Astrocyte (in vitro differentiated cells and primary cell): ENCODE results near the gene PIGO. TPM values are rescaled to one million over a fixed set of nuclear protein-coding genes. Genes with fewer than 3 reads are reported as not detected.

Source experiments
- DNase-seq: peaks from one replicate; pipeline ENCODE4 v3.0.0-alpha.2; 2010; ENCODE audit warnings: low read depth
- FAIRE-seq: peaks from 2 replicates; lab custom pipeline; 2011; peaks lifted over from hg19 to GRCh38; lab: Jason Lieb, UNC
- H2AFZ ChIP-seq: 2 replicates; pipeline ENCODE4 v1.6.0; 2012; ENCODE audit warnings: low read depth, low read length, inconsistent platforms
- H3K27ac ChIP-seq: 2 replicates; pipeline ENCODE4 v1.5.1; 2011; ENCODE audit warnings: low read depth, low read length, inconsistent platforms
- H3K27me3 ChIP-seq: 2 replicates; pipeline ENCODE4 v1.6.0; 2011; ENCODE audit warnings: low read length, inconsistent platforms; ENCODE audit not compliant: insufficient read depth
- H3K36me3 ChIP-seq: 2 replicates; pipeline ENCODE4 v1.5.1; 2011; ENCODE audit warnings: low read length, inconsistent platforms; ENCODE audit not compliant: insufficient read depth
- H3K4me1 ChIP-seq: 2 replicates; pipeline ENCODE4 v1.5.1; 2011; ENCODE audit warnings: low read length, inconsistent platforms; ENCODE audit not compliant: insufficient read depth
- H3K4me2 ChIP-seq: 2 replicates; pipeline ENCODE4 v1.6.0; 2012; ENCODE audit warnings: low read length, inconsistent platforms
- H3K4me3 ChIP-seq: 2 replicates; pipeline ENCODE4 v1.5.1; 2011; ENCODE audit warnings: low read depth, mild to moderate bottlenecking, low read length, inconsistent platforms; ENCODE audit not compliant: insufficient read depth
- H3K79me2 ChIP-seq: 2 replicates; pipeline ENCODE4 v1.6.0; 2012; ENCODE audit warnings: mild to moderate bottlenecking, low read length, inconsistent platforms; ENCODE audit not compliant: insufficient read depth
- H3K9ac ChIP-seq: 2 replicates; pipeline ENCODE4 v1.6.0; 2012; ENCODE audit warnings: mild to moderate bottlenecking, low read length, inconsistent platforms
- H3K9me3 ChIP-seq: 2 replicates; pipeline ENCODE4 v1.5.1; 2012; ENCODE audit warnings: low read depth, mild to moderate bottlenecking, low read length, inconsistent platforms; ENCODE audit not compliant: insufficient read depth
- H4K20me1 ChIP-seq: 2 replicates; pipeline ENCODE4 v1.6.0; 2012; ENCODE audit warnings: low read length, inconsistent platforms; ENCODE audit not compliant: insufficient read depth
- H3K27ac Mint-ChIP-seq: one replicate; pipeline ENCODE4 v1.8.0; 2021; ENCODE audit warnings: mild to moderate bottlenecking, mixed read lengths; ENCODE audit not compliant: unreplicated experiment
- H3K27me3 Mint-ChIP-seq: one replicate; pipeline ENCODE4 v1.8.0; 2021; ENCODE audit warnings: low read depth, mixed read lengths; ENCODE audit not compliant: unreplicated experiment
- H3K36me3 Mint-ChIP-seq: one replicate; pipeline ENCODE4 v1.8.0; 2021; ENCODE audit warnings: low read depth, mixed read lengths; ENCODE audit not compliant: unreplicated experiment
- H3K4me1 Mint-ChIP-seq: one replicate; pipeline ENCODE4 v1.8.0; 2021; ENCODE audit warnings: low read depth, mixed read lengths; ENCODE audit not compliant: unreplicated experiment
- H3K4me3 Mint-ChIP-seq: one replicate; pipeline ENCODE4 v1.8.0; 2021; ENCODE audit warnings: mild to moderate bottlenecking, moderate library complexity, mixed read lengths; ENCODE audit not compliant: unreplicated experiment
- H3K9me3 Mint-ChIP-seq: one replicate; pipeline ENCODE4 v1.8.0; 2021; ENCODE audit warnings: mild to moderate bottlenecking, mixed read lengths; ENCODE audit not compliant: unreplicated experiment
- EZH2 ChIP-seq: IDR thresholded peaks from 2 replicates; pipeline ENCODE4 v1.6.1; 2012; ENCODE audit warnings: mild to moderate bottlenecking, low read length, inconsistent platforms; ENCODE audit not compliant: insufficient read depth
- total RNA-seq: library from RNA; stranded (reverse); gene quantifications from 2 replicates; pipeline ENCODE4 v1.2.1, GENCODE V29; 2021
- TF ChIP-seq, protein P1 (sequence below): IDR thresholded peaks from 2 replicates; pipeline ENCODE4 v1.5.1; 2011; ENCODE audit warnings: low read depth, mild to moderate bottlenecking, inconsistent platforms, low read length, moderate library complexity; ENCODE audit not compliant: insufficient read depth

PIGO gene
- total RNA-seq, 1 donor from 2014 or later, result 19.7 TPM

DNA sequence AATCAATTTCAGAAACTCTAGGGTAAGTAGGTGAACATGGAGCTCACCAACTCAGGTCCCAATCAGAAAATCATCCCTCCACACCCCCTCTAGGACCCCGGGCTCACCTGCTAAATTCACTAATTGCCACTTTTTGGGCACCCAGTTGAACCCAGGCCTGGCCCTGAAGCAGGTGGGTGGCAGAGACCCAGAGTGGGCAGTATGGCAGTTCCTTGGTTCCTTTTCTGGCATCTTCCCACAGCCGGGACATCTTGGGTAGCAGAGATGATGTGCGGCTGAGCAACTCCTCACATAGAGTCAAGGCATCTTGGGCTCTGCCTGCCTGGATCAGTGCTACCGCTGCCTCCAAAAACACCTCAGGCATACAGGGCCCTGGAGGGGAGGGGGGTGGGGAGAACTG lies 21.0 kb downstream of the PIGO start:
- Mint-ChIP-seq H3K4me1 (peaks cover 5% of the 10 kb centered on the region), H3K4me3 (no peak overlapping the region), H3K27me3 (no peaks in the 10 kb centered on the region), H3K9me3 (peaks cover 4% of the 10 kb centered on the region), H3K27ac (no peak overlapping the region), H3K36me3 (peaks cover 13% of the 10 kb centered on the region)
- peaks cover 8% of the 10 kb centered on the region for H3K36me3 ChIP-seq
- no peak overlapping the region for H3K27ac ChIP-seq
- H2AFZ ChIP-seq, result no peak overlapping the region
- peaks cover 26% of the 10 kb centered on the region for H4K20me1 ChIP-seq
- H3K4me1 ChIP-seq, result peaks cover 28% of the 10 kb centered on the region
- H3K27me3 ChIP-seq, result no peaks in the 10 kb centered on the region
- no peak overlapping the region for H3K4me3 ChIP-seq
- H3K9ac ChIP-seq, result no peak overlapping the region
- peaks cover 51% of the 10 kb centered on the region for H3K79me2 ChIP-seq
- TF ChIP-seq, protein P1, sequence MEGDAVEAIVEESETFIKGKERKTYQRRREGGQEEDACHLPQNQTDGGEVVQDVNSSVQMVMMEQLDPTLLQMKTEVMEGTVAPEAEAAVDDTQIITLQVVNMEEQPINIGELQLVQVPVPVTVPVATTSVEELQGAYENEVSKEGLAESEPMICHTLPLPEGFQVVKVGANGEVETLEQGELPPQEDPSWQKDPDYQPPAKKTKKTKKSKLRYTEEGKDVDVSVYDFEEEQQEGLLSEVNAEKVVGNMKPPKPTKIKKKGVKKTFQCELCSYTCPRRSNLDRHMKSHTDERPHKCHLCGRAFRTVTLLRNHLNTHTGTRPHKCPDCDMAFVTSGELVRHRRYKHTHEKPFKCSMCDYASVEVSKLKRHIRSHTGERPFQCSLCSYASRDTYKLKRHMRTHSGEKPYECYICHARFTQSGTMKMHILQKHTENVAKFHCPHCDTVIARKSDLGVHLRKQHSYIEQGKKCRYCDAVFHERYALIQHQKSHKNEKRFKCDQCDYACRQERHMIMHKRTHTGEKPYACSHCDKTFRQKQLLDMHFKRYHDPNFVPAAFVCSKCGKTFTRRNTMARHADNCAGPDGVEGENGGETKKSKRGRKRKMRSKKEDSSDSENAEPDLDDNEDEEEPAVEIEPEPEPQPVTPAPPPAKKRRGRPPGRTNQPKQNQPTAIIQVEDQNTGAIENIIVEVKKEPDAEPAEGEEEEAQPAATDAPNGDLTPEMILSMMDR, result no peak
- no peak for TF ChIP-seq EZH2
- DNase-seq, result no peak
- no peak for FAIRE-seq
- H3K9me3 ChIP-seq, result no peaks in the 10 kb centered on the region
- no peak overlapping the region for H3K4me2 ChIP-seq

DNA sequence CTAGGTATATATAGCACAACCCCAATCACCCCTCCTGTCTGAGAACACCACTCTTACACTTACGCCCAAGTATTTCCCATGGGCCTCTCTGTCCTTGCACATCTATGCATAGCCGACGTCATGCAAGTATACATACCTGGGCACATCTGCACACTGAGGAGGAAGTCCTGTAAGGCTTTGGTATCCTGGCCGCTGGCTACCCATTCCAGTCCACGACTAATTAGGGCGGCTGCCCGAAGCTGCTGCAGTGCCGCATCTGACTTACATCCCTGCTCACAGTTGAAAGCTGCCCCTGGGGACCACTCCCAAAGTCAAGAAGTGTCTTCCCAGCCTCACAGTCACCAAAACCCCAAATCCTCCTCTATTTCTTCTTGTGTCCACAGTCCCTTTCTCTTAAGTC lies 21.6 kb downstream of the PIGO start:
- H3K4me3 Mint-ChIP-seq, result no peak overlapping the region
- FAIRE-seq, result no peak
- peaks cover 57% of the 10 kb centered on the region for H3K79me2 ChIP-seq

DNA sequence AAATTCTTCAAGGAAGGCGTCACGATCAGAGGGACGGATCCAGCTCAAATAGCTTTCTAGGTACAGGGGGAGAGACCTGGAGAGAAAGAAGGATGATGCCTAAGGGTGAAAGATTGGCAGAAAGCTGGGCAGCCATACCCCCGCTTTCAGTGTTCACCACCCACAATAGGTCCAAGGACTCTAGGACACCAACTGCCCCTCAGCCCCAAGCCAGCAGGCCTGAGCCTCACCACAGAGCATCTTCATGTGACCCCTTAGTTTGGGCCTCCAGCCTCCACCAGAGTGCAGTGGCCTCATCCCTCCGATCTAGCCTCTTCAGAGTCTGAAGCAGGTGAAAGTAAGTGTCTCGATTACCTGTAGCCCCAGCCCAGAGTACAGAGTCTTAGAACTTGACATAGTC lies 22.2 kb downstream of the PIGO start:
- H4K20me1 ChIP-seq, result peaks cover 38% of the 10 kb centered on the region
- no peak overlapping the region for H2AFZ ChIP-seq
- H3K27me3 ChIP-seq, result no peaks in the 10 kb centered on the region
- DNase-seq, result no peak
- no peaks in the 10 kb centered on the region for H3K27me3 Mint-ChIP-seq
- H3K4me3 Mint-ChIP-seq, result no peak overlapping the region
- peaks cover 60% of the 10 kb centered on the region for H3K79me2 ChIP-seq
- TF ChIP-seq, protein P1, result no peak
- TF ChIP-seq EZH2, result no peak
- H3K9me3 Mint-ChIP-seq, result peaks cover 4% of the 10 kb centered on the region
- no peak overlapping the region for H3K27ac ChIP-seq
- no peak overlapping the region for H3K9ac ChIP-seq
- peaks cover 35% of the 10 kb centered on the region for H3K4me1 ChIP-seq
- peaks cover 11% of the 10 kb centered on the region for H3K4me1 Mint-ChIP-seq
- H3K36me3 ChIP-seq, result peaks cover 12% of the 10 kb centered on the region
- peaks cover 15% of the 10 kb centered on the region for H3K36me3 Mint-ChIP-seq
- H3K27ac Mint-ChIP-seq, result no peak overlapping the region
- no peaks in the 10 kb centered on the region for H3K9me3 ChIP-seq
- no peak for FAIRE-seq
- H3K4me2 ChIP-seq, result no peak overlapping the region
- H3K4me3 ChIP-seq, result no peak overlapping the region

More for the DNA sequence above, 21.6 kb downstream of the PIGO start:
- peaks cover 15% of the 10 kb centered on the region for H3K36me3 Mint-ChIP-seq
- Histone ChIP-seq H3K27me3 (no peaks in the 10 kb centered on the region), H3K4me2 (no peak overlapping the region), H3K9ac (no peak overlapping the region), H2AFZ (no peak overlapping the region), H3K27ac (no peak overlapping the region), H3K9me3 (no peaks in the 10 kb centered on the region), H3K4me3 (no peak overlapping the region), H3K4me1 (peaks cover 34% of the 10 kb centered on the region), H4K20me1 (peaks cover 31% of the 10 kb centered on the region), H3K36me3 (peaks cover 12% of the 10 kb centered on the region)
- H3K27ac Mint-ChIP-seq, result no peak overlapping the region
- TF ChIP-seq, protein P1, result no peak
- TF ChIP-seq EZH2, result no peak
- H3K27me3 Mint-ChIP-seq, result no peaks in the 10 kb centered on the region
- peaks cover 4% of the 10 kb centered on the region for H3K9me3 Mint-ChIP-seq
- peaks cover 8% of the 10 kb centered on the region for H3K4me1 Mint-ChIP-seq
- DNase-seq, result no peak
